ENCODE data around the gene NTN5.

DNA sequence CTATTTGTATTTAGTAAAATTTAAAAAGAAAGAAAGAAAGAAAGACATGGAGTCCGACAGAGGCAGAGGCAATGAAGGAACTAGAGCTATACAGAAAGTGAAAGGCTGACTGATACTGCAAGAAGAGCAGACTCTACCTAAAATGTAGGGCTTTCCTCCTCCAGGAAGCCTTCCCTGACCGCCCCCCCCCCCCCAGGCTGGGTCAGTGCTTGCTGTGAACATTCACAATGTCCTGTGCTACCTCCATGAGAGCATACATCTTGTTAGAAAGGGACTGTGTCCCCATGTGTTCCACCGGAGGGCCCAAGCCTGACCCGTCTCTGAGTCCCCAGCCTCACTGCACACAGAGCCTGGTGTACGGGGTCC, 21.2 kb downstream of the NTN5 start:
- TF ChIP-seq, protein P1, sequence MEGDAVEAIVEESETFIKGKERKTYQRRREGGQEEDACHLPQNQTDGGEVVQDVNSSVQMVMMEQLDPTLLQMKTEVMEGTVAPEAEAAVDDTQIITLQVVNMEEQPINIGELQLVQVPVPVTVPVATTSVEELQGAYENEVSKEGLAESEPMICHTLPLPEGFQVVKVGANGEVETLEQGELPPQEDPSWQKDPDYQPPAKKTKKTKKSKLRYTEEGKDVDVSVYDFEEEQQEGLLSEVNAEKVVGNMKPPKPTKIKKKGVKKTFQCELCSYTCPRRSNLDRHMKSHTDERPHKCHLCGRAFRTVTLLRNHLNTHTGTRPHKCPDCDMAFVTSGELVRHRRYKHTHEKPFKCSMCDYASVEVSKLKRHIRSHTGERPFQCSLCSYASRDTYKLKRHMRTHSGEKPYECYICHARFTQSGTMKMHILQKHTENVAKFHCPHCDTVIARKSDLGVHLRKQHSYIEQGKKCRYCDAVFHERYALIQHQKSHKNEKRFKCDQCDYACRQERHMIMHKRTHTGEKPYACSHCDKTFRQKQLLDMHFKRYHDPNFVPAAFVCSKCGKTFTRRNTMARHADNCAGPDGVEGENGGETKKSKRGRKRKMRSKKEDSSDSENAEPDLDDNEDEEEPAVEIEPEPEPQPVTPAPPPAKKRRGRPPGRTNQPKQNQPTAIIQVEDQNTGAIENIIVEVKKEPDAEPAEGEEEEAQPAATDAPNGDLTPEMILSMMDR (IDR thresholded peaks at IDR 0.05) = no peak
- no peak for TF ChIP-seq POLR2A (IDR thresholded peaks at IDR 0.05)

Measured in vagina (tissue), 2 donors.